Hepatic stellate cell (primary cell): ENCODE results near the gene ELF5.

ENCODE experiments used
- DNase-seq: peaks from one replicate; pipeline ENCODE4 v3.0.0; 2011; ENCODE audit warnings: low spot score

Gene ELF5

GRCh38 chr11:34513682-34514449 is at the start of gene ELF5:
Gene ELF5 (minus strand): TSS chr11:34513794. CDS start chr11:34505749, 8,045 bp downstream.
- no peak for DNase-seq

- no peak for DNase-seq
These were observed 49.4 kb upstream of the ELF5 start for GRCh38 chr11:34562976-34563375.

- no peak for DNase-seq
These were observed 46.9 kb upstream of the ELF5 start for GRCh38 chr11:34560511-34560910.

GRCh38 chr11:34558673-34559072 is 45.1 kb upstream of the ELF5 start:
- DNase-seq = no peak

GRCh38 chr11:34558211-34558610 is 44.6 kb upstream of the ELF5 start:
- no peak for DNase-seq

GRCh38 chr11:34552270-34552669 is 38.7 kb upstream of the ELF5 start:
- no peak for DNase-seq

GRCh38 chr11:34549271-34549670 is 35.7 kb upstream of the ELF5 start:
- DNase-seq = no peak

- no peak for DNase-seq
These were observed 34.7 kb upstream of the ELF5 start for GRCh38 chr11:34548278-34548677.

- DNase-seq = no peak
These were observed 33.1 kb upstream of the ELF5 start for GRCh38 chr11:34546511-34547209.

GRCh38 chr11:34542089-34542488 is 28.5 kb upstream of the ELF5 start:
- DNase-seq = no peak

GRCh38 chr11:34540870-34541269 is 27.3 kb upstream of the ELF5 start:
- no peak for DNase-seq

GRCh38 chr11:34537636-34538035 is 24.0 kb upstream of the ELF5 start:
- no peak for DNase-seq

- no peak for DNase-seq
These were observed 22.5 kb upstream of the ELF5 start for GRCh38 chr11:34536056-34536455.

- DNase-seq = no peak
These were observed 21.2 kb upstream of the ELF5 start for GRCh38 chr11:34534826-34535225.

- DNase-seq = no peak
These were observed 18.1 kb upstream of the ELF5 start for GRCh38 chr11:34531663-34532062.

- no peak for DNase-seq
These were observed 17.1 kb upstream of the ELF5 start for GRCh38 chr11:34530545-34531234.

GRCh38 chr11:34529643-34530042 is 16.0 kb upstream of the ELF5 start:
- no peak for DNase-seq

- no peak for DNase-seq
These were observed 14.5 kb upstream of the ELF5 start for GRCh38 chr11:34528072-34528471.

- DNase-seq = no peak
These were observed 12.5 kb upstream of the ELF5 start for GRCh38 chr11:34525888-34526657.

- no peak for DNase-seq
These were observed 11.5 kb upstream of the ELF5 start for GRCh38 chr11:34525098-34525497.

GRCh38 chr11:34524696-34525095 is 11.1 kb upstream of the ELF5 start:
- DNase-seq = no peak

GRCh38 chr11:34523053-34523452 is 9.5 kb upstream of the ELF5 start:
- DNase-seq = no peak
